ENCODE results near the gene SH3PXD2A.

Gene SH3PXD2A

DNA sequence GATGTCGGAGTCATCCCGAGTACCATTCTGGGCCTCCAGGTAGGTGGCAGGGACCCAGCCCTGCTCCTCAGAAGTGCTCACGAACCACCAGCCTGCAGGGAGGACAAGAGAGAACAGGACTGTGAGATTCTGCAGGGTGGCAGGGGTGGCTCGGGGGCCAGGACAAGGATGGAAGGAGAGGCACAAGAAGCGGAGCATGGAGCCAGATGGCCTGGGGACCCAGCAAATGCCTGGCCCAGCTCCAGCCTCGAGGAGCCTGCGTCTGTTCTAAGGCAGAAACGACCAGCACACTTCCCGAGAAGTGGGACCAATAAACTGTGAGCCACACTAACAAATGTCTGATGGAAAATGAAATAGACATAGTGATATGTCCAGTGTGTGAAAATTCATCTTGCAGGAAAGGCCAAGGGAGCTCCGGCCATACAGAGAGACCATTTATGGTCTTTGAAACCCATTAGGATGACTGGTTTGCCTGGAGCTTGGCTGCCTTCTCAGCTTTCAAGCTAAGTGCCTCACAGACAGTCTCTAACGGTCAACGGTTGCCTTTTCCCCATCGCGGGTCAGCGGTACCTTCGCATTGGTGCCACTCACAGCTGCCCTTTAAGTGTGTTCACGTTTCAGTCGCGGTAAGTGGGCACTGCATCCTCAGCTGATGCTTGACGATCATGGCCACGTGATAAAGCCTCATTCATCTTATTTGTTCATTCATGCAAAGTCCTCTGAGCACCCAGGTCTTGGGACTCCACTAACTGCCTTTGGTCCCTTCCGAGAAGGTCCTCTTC lies 228.1 kb downstream of the SH3PXD2A start:
- no peak for DNase-seq
- TF ChIP-seq GATA1 (IDR thresholded peaks at IDR 0.05; ENCODE audit: low read depth, low read length) (no peak), POLR2A (IDR thresholded peaks at IDR 0.05; ENCODE audit: low read length) (peak; percentile 72)

DNA sequence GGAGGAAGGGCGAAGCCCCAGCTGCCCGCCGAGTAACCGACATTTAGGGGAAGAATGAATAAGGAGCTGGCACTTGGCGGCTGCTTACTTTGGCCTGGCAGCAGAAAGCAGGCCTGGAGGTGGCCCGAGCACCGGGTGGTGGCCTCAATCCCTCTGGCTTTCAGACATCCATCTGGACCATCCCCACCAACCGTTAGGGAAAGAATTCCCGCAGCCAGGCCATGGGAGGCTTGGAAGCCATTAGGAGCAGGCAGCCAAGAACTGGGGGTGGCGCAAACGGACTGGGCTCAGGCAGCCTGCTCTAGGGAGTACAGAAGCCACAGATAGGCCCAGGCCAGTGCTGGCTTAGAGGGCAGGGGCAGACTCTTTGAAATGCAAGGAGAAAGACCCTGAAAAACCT lies 229.2 kb downstream of the SH3PXD2A start:
- no peak for DNase-seq
- peak; percentile 5 for TF ChIP-seq POLR2A (IDR thresholded peaks at IDR 0.05; ENCODE audit: low read length)
- no peak for TF ChIP-seq GATA1 (IDR thresholded peaks at IDR 0.05; ENCODE audit: low read depth, low read length)

DNA sequence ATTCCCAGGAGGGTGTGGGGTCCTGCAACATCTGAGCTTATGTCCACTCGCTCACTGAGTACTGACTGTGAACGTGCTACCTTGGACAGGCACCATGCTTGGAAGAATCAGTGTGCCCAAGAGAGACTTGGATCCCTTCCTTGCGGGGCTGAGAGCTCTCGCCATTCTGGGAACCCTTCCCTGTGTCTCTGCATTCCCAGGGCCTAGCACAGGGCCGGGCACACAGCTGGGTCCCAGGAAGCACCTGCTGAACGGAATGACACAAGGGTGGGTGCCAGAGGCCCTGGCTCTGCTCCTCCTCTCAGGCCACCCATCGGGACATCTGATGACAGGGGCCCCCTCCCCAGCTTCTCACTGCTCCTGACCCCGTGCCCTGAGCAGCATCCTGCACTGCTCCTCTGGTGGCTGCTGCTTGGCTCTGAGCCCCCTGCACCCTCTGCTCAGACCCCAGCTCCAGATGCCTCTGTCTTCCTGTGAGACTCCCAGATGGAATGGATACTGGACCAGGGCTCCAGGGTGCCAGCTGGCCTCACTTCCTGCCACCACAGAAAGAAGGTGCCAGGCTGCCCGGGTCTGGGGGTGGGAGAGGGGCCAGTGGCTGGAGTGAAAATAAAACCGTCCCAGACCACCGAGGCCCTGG lies 232.3 kb downstream of the SH3PXD2A start:
- DNase-seq: no peak
- TF ChIP-seq POLR2A (IDR thresholded peaks at IDR 0.05; ENCODE audit: low read length) (no peak), GATA1 (IDR thresholded peaks at IDR 0.05; ENCODE audit: low read depth, low read length) (no peak)

DNA sequence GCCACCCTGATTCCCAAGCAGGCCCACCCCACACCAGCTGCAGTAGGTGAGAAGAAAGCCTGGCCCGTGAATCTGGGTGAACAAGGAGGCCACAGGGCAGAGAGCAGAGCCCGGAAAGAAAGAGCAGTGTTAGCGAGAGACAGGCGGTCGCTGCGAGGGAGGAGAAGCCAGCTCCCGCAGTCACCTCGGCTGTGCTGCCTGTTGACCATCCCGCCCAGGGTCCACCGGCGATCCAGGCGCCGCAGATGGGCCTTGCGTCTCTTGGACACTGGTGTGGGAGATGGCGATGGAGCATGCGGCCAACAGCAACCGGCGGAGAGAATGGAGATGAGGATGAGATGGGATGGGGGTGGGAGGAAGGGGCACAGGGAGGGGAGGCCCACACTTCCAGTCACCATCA lies 233.1 kb downstream of the SH3PXD2A start:
- DNase-seq: no peak
- TF ChIP-seq GATA1 (IDR thresholded peaks at IDR 0.05; ENCODE audit: low read depth, low read length): no peak
- TF ChIP-seq POLR2A (IDR thresholded peaks at IDR 0.05; ENCODE audit: low read length): no peak

GRCh38 chr10:103621783-103622125 lies 233.6 kb downstream of the SH3PXD2A start:
- no peak for DNase-seq
- TF ChIP-seq GATA1 (IDR thresholded peaks at IDR 0.05; ENCODE audit: low read depth, low read length) (no peak), POLR2A (IDR thresholded peaks at IDR 0.05; ENCODE audit: low read length) (no peak)

DNA sequence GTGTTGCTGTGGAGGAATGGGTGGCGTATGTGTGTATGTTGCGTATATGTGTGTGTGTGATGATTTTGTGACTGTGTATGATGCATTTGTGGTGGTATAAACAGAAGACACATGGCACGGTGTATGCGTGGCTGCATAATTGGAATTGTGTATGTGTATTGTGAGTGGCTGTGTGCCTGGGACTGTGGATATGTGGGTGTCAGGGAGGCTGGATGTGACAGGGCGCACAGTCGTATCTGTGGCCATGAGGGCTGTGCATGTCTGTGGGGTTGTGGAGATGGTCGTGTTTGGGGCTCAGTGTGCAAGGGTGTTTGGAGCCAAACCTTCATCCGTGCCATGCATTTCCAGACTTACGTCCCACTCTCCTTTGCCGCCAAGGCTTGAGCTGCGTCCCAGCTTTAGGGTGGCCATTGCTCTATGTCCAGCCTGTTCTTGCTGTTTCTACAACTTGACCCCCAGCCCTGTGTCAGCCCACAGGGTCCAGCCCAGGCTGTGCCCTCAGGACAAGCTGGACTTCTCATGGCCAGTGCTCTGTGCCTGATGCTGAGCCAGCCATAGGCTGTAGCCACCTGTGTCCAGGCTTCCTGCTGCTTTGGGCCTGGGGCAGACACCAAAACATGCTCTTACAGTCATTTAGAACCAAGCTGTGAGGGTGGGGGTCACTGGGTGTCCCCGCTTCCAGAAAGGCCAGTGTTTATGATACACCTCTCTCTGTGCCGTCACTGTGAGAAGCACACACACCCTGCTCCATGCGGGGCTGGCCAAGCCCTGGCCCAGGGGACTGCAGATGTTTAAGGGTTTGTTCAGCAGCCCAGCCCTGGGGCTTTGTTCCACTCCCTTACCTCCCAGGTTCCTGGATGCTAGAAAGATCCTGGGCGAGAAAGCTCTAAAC lies 234.2 kb downstream of the SH3PXD2A start:
- peak; percentile 26 to 56 for DNase-seq
- TF ChIP-seq POLR2A (IDR thresholded peaks at IDR 0.05; ENCODE audit: low read length): peak; percentile 36
- no peak for TF ChIP-seq GATA1 (IDR thresholded peaks at IDR 0.05; ENCODE audit: low read depth, low read length)

GRCh38 chr10:103620352-103620740 lies 235.0 kb downstream of the SH3PXD2A start:
- TF ChIP-seq POLR2A (IDR thresholded peaks at IDR 0.05; ENCODE audit: low read length): no peak
- no peak for TF ChIP-seq GATA1 (IDR thresholded peaks at IDR 0.05; ENCODE audit: low read depth, low read length)
- DNase-seq: peak; percentile 56 to 67

GRCh38 chr10:103619424-103620351 lies 235.7 kb downstream of the SH3PXD2A start:
- DNase-seq: peak; percentile 44 to 54
- TF ChIP-seq POLR2A (IDR thresholded peaks at IDR 0.05; ENCODE audit: low read length) (no peak), GATA1 (IDR thresholded peaks at IDR 0.05; ENCODE audit: low read depth, low read length) (no peak)

- TF ChIP-seq GATA1 (IDR thresholded peaks at IDR 0.05; ENCODE audit: low read depth, low read length) (peak; percentile 99), POLR2A (IDR thresholded peaks at IDR 0.05; ENCODE audit: low read length) (peak; percentile 93)
- DNase-seq: peak; percentile 96 to 99
These were observed 236.6 kb downstream of the SH3PXD2A start for GRCh38 chr10:103618575-103619423.

- peak; percentile 43 to 46 for DNase-seq
- no peak for TF ChIP-seq POLR2A (IDR thresholded peaks at IDR 0.05; ENCODE audit: low read length)
- TF ChIP-seq GATA1 (IDR thresholded peaks at IDR 0.05; ENCODE audit: low read depth, low read length): no peak
These were observed 237.6 kb downstream of the SH3PXD2A start for GRCh38 chr10:103617602-103618385.

GRCh38 chr10:103616705-103617601 lies 238.4 kb downstream of the SH3PXD2A start:
- DNase-seq: peak; percentile 24 to 39
- TF ChIP-seq GATA1 (IDR thresholded peaks at IDR 0.05; ENCODE audit: low read depth, low read length) (no peak), POLR2A (IDR thresholded peaks at IDR 0.05; ENCODE audit: low read length) (no peak)
